ENCODE data around the gene BRMS1L. TPM values are rescaled to one million over a fixed set of nuclear protein-coding genes. Genes with fewer than 3 reads are reported as not detected.

The BRMS1L gene
- total and polyA plus RNA-seq, 2 of the 13 experiments (the other 11 are each of a cell fraction or from before 2014, with no cell fraction given) = 21.1 to 23.8 TPM

DNA sequence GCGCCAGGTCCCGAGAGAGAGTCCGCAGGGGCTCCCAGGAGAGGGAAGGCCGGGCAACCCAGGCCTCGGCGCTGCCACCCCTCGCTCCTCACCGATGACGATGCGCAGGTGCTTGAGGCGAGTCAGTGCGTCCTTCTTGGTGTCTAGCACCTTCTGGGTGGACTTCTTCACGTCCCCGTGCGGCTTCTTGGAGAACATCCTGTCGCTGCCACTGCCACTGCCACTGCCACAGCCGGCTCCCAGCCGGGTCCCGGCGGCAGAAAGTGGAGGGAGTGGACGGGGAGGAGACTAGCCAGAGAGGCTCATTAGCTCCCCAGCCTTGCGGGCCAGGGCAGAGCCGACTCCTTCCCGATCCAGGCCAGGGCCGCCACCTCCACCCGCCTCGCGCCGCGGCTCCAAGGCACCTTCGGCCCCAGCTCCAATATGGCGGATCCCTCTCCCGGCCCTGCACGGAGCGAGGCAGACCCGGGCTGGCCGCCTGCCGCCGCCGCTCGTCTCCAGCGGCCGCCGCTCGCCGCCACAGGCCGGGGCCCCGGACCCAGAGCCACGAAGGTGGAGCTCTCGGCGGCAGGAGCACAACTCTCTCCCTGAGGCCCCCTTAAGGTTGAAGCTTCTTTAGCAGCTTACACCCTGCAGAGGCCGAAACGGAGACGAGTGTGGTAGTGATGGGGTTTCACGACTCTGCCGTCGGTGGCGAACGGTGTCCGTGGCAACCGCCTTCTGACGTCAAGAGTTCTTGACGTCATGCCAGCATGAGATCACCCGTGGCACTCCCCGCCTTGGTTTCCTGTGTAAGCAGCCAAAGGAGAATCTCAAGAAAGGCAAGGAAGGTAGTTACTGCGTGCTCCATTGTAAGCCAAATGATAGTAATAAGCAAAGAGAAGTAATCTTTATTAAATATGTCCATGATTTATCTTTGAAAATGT, 17.2 kb upstream of the BRMS1L start, which contains the start of gene RALGAPA1 (continued):
- TF ChIP-seq, protein P1, sequence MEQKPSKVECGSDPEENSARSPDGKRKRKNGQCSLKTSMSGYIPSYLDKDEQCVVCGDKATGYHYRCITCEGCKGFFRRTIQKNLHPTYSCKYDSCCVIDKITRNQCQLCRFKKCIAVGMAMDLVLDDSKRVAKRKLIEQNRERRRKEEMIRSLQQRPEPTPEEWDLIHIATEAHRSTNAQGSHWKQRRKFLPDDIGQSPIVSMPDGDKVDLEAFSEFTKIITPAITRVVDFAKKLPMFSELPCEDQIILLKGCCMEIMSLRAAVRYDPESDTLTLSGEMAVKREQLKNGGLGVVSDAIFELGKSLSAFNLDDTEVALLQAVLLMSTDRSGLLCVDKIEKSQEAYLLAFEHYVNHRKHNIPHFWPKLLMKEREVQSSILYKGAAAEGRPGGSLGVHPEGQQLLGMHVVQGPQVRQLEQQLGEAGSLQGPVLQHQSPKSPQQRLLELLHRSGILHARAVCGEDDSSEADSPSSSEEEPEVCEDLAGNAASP (CRISPR knock-in tag; IDR thresholded peaks at IDR 0.05; ENCODE audit: borderline replicate concordance) = peak; percentile 73; the same call in 1 of the 2 replicates
- TF ChIP-seq, protein P2, sequence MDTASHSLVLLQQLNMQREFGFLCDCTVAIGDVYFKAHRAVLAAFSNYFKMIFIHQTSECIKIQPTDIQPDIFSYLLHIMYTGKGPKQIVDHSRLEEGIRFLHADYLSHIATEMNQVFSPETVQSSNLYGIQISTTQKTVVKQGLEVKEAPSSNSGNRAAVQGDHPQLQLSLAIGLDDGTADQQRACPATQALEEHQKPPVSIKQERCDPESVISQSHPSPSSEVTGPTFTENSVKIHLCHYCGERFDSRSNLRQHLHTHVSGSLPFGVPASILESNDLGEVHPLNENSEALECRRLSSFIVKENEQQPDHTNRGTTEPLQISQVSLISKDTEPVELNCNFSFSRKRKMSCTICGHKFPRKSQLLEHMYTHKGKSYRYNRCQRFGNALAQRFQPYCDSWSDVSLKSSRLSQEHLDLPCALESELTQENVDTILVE (CRISPR knock-in tag; IDR thresholded peaks at IDR 0.05) = peak; percentile 80
- TF ChIP-seq THYN1 (CRISPR knock-in tag; IDR thresholded peaks at IDR 0.05; ENCODE audit: borderline replicate concordance, low read depth) = peak; percentile 80; the same call in 1 of the 2 replicates
- peak; percentile 81 for TF ChIP-seq ZNF350 (CRISPR knock-in tag; IDR thresholded peaks at IDR 0.05; ENCODE audit: borderline replicate concordance, low read depth)
- TF ChIP-seq TMF1 (CRISPR knock-in tag; IDR thresholded peaks at IDR 0.05; ENCODE audit: low read depth) = peak; percentile 90
- peak; percentile 74 for TF ChIP-seq ETV6 (CRISPR knock-in tag; conservative IDR thresholded peaks at IDR 0.05)
- peak; percentile 82 for TF ChIP-seq GATAD1 (CRISPR knock-in tag; IDR thresholded peaks at IDR 0.05)
- TF ChIP-seq ATAD3A (CRISPR knock-in tag; IDR thresholded peaks at IDR 0.05) = peak; percentile 93; the same call in 1 of the 2 replicates
- peak; percentile 74; the same call in 1 of the 2 replicates for TF ChIP-seq HOXA9 (CRISPR knock-in tag; IDR thresholded peaks at IDR 0.05; ENCODE audit: borderline replicate concordance)
- peak; percentile 52 for TF ChIP-seq CEBPG (CRISPR knock-in tag; IDR thresholded peaks at IDR 0.05)
- 0 out of 2 replicates have a peak, but pooled peaks have one; percentile 35 for TF ChIP-seq ONECUT2 (CRISPR knock-in tag; IDR thresholded peaks at IDR 0.05)
- peak; percentile 98 for TF ChIP-seq ZNF772 (CRISPR knock-in tag; IDR thresholded peaks at IDR 0.05)
- peak; percentile 76 for TF ChIP-seq PITX1 (CRISPR knock-in tag; IDR thresholded peaks at IDR 0.05)
- TF ChIP-seq, protein P3, sequence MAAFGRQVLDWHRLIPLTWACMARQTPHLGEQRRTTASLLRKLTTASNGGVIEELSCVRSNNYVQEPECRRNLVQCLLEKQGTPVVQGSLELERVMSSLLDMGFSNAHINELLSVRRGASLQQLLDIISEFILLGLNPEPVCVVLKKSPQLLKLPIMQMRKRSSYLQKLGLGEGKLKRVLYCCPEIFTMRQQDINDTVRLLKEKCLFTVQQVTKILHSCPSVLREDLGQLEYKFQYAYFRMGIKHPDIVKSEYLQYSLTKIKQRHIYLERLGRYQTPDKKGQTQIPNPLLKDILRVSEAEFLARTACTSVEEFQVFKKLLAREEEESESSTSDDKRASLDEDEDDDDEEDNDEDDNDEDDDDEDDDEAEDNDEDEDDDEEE (CRISPR knock-in tag; IDR thresholded peaks at IDR 0.05) = peak; percentile 97
- TF ChIP-seq, protein P4, sequence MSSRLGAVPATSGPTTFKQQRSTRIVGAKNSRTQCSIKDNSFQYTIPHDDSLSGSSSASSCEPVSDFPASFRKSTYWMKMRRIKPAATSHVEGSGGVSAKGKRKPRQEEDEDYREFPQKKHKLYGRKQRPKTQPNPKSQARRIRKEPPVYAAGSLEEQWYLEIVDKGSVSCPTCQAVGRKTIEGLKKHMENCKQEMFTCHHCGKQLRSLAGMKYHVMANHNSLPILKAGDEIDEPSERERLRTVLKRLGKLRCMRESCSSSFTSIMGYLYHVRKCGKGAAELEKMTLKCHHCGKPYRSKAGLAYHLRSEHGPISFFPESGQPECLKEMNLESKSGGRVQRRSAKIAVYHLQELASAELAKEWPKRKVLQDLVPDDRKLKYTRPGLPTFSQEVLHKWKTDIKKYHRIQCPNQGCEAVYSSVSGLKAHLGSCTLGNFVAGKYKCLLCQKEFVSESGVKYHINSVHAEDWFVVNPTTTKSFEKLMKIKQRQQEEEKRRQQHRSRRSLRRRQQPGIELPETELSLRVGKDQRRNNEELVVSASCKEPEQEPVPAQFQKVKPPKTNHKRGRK (CRISPR knock-in tag; IDR thresholded peaks at IDR 0.05) = peak; percentile 64; the same call in 1 of the 2 replicates
- TF ChIP-seq ZSCAN9 (CRISPR knock-in tag; IDR thresholded peaks at IDR 0.05; ENCODE audit: borderline replicate concordance) = peak; percentile 57; the same call in 1 of the 2 replicates
- TF ChIP-seq MXD4 (CRISPR knock-in tag; IDR thresholded peaks at IDR 0.05) = peak; percentile 84; the same call in 1 of the 2 replicates
- TF ChIP-seq ZNF724P (CRISPR knock-in tag; IDR thresholded peaks at IDR 0.05; ENCODE audit: borderline replicate concordance) = peak; percentile 97; the same call in 1 of the 2 replicates
- peak; percentile 97 for TF ChIP-seq IRF2 (CRISPR knock-in tag; IDR thresholded peaks at IDR 0.05)
- TF ChIP-seq FIP1L1 (IDR thresholded peaks at IDR 0.05; ENCODE audit: borderline replicate concordance, insufficient read depth, low read depth, low read length) = 0 out of 2 replicates have a peak, but pooled peaks have one; percentile 63
- 0 out of 2 replicates have a peak, but pooled peaks have one; percentile 56 for TF ChIP-seq TP53 (CRISPR knock-in tag; conservative IDR thresholded peaks at IDR 0.05)
- peak; percentile 77 for TF ChIP-seq ZNF879 (CRISPR knock-in tag; IDR thresholded peaks at IDR 0.05)

All from HepG2 (cell line).